T-helper 2 cell treated with Interferon-gamma antibody and Interleukin-4, amounts not matched to agents 100 ng/mL and 5 ng/mL, for 36 hours (primary cell): ENCODE measurements around the gene PPARA. TPM values are rescaled to one million over a fixed set of nuclear protein-coding genes. Genes with fewer than 3 reads are reported as not detected.

Source experiments
- intact Hi-C: fragments of 100-400 bp; cut with micrococcal nuclease; formaldehyde crosslinking; loops from one replicate; pipeline ENCODE4 v1.15.1; 2023
- total RNA-seq: library from RNA; stranded (reverse); gene quantifications from 2 replicates; pipeline ENCODE4 v1.2.3, GENCODE V29; 2022

The PPARA gene
- total RNA-seq: 9.0 and 9.1 TPM in 2 replicates

DNA sequence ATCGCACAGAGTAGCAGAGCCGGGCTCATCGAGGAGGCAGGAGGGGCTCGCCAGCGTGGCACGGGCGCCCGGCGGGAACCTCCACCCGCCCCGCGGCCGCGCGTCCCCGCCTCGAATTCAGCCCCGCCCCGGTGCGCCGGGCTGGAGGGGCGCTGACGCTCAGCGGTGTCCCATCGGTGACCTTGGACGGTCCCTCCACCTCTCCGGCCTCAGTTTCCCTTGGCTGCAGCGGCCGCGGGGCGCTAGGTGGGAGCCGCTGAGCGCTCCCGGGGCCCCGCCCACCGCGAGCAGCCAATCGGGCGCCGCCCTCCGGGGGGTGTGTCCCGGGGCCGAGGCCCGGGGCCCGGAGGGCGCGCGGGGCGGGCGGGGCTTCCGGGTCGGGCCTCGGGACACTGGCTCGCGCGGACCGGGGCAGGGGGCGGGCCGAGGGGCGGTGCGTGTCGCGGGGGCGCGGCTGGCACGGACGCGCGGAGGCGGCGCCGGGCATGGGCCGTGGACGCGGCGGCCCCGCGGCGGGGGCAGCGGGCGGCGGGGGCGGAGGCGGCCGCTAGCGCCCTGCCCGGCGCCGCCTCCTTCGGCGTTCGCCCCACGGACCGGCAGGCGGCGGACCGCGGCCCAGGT is at the start of gene PPARA:
Gene PPARA, plus strand, starts transcription at position 493 of the 621 bp plus-strand sequence. CDS start 47,858 bp downstream, outside the sequence.
- intact Hi-C loops: loop anchor here (5.0 kb wide), 1 partner anchor 102 kb away; the partner anchor contains the start of gene CDPF1

DNA sequence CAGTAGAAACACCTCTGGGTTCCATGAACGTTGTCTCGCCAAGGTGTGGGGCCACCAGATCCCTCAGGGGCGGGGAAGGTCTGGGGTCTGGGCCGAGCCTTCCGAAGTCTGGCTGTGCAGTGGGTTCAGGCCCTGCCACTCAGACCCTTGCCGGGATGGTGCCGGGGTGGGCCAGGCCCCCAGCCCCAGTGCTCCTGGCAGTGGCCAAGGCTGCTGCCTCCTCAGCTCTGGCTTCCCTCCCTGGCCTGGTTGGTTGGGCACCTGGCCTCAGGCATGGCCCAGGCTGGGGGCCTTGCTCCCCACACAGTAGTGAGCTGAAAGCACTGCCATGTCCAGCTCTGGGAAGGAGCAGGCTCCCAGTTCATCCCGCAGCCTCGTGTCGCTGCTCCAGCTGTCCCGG is 48.2 kb upstream of the PPARA start:
- intact Hi-C loops: no loop called here

DNA sequence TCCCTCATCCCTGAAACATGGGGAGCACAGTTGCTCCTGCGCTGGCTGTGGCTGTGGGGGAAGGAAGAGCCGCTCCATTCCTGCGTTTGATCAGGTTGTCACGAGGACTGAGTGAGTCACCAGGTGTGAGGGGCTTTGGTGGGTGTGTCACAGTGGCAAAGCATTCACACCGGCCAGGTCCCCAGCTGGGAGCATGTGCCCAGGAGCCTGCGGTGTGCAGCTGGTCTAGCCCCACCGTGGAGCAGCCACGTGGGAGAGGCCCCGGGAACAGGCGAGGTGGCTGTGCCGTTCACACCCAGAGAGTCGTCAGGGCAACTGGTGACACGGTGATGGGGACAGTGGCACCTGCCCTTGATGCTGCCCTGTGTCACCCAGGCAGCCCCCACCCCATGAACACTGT is 47.6 kb upstream of the PPARA start:
- intact Hi-C loops: no loop called here

DNA sequence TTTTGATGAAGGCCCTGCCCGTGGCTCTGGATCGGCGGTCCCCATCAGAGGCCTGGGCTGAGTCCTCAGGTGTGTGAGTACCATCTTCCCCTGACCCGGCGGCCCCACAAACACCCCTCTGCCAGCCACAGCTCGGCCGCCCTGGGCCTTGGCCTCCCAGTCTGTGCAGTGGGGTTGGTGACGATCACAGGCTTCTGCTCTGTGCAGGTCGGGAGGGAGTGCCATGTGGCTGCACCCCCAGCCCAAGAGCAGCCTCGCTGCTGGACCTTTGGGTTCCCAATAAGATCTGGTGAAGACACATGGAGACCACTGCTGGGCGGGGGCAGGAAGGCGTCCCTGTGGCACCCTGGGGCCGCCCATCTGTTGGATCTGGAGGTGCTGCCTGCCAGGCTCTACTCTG is 47.1 kb upstream of the PPARA start:
- intact Hi-C loops: no loop called here

DNA sequence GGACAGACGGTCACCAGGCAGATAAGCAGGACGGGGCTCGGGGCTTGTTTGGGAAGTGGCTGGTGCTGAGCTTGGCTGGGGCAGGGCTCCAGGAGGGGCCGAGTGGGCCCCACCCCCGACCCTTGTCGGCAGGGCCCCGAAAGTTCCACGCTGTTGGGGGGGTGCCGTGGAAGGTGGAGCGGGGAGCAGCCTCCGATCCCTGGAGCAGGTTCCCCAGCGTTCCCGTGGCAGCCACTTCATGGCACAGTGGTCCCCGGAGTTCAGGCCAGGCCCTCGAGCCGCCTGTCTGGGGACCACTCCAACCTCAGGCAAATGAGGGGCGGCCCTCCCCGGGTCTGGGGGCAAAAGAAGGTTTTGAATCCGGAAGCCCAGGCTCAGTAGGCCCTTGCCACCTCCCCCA is 46.7 kb upstream of the PPARA start:
- intact Hi-C loops: no loop called here

DNA sequence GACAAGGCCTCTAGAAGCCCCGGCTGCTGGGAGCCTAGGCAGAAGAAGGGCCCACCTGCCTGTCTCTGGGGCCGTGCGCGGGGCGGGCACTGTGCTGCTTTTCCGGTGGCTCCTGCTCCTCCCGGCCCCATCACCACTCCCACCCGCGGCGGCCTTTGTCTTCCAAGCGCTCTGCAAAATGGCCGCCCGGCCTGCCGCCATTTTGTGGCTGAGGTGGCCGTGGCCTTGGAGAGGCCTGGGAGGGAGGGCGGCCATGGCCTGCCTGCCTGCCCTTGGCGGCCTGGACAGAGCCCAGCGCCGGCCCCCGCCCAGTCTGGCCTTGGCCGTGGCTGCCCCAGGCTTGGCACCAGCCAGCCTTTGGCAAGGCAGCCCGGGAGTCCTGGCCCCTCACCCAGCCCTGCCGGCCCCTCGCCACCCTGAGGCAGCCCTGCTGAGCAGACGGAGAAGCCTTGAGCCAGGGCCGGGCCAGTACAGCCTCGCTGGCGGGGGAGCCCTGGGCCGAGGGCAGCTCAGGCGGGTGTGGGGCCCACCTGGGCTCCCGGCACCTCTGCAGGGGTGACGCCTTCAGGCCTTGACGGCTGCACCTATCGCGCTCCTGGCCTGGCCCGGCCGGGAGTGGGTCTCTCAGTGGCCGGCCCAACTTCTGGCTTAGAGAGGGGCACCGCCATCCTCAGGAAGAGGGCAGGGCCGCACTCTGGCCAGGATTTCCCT is 46.0 kb upstream of the PPARA start:
- intact Hi-C loops: no loop called here

DNA sequence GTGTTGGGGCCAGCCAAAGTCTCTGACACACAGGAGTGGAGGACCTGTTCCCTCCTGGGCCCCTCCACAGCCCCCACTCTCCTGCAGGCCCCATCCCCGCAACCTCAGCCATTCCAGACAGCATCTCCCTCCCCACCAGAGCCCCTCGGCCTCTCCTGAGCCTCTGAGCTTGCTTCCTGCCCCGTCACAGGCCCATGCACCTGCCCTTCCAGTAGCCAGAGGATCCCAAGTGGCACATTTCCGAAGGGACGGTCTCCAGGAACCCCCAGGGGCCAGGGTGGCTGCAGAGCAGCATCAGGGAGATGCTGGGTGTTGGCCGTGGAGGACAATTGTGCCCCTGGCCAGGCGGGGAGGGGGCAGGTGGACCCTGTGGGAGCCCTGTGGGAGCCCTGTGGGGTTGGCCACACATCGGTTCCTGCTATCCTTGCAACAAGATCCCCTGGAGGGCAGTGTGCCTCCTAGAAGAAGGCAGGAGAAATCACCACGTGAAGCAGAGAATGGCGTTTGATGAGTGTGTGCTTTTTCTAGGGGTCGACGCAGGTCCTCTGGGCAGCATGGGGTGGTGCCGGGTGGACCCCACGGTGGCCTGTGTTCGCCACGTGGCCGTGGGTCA is 45.3 kb upstream of the PPARA start:
- intact Hi-C loops: no loop called here

DNA sequence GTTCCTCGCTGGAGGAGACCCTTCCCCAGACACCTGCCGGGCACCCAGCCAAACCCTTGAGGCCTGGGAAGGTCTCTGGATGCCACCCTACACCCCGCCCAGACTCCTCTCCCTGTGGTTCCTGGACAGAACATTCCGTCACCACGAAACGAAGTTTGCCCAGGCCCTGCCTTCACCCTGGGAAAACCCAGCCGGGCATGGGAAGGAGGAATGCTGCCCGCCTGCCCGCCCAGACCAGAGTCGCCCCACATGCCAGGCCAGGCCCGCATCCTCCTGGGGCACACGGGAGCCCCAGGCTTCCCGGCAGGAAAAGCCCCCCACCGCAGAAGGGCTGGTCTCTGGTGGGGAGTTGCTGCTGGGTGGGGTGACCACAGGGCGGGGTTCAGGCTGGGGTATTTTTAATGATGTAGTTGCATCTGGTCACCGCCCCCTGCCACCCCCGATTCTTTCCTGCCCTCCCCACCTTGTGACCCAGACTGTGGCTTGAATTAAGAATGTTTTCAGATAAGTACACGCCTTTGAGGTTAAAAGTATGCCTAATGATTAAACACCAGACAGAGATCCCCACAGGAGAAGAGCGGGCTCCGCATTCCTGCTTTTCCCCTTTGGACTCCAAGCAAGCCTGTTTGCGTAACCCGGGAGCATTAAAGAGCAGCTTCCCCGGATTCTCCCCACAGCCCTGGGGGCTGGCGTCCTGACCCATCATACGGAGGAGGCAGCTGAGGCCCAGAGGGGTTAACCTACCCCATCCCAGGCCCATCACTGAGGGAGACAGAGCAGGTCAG is 44.6 kb upstream of the PPARA start:
- intact Hi-C loops: no loop called here

DNA sequence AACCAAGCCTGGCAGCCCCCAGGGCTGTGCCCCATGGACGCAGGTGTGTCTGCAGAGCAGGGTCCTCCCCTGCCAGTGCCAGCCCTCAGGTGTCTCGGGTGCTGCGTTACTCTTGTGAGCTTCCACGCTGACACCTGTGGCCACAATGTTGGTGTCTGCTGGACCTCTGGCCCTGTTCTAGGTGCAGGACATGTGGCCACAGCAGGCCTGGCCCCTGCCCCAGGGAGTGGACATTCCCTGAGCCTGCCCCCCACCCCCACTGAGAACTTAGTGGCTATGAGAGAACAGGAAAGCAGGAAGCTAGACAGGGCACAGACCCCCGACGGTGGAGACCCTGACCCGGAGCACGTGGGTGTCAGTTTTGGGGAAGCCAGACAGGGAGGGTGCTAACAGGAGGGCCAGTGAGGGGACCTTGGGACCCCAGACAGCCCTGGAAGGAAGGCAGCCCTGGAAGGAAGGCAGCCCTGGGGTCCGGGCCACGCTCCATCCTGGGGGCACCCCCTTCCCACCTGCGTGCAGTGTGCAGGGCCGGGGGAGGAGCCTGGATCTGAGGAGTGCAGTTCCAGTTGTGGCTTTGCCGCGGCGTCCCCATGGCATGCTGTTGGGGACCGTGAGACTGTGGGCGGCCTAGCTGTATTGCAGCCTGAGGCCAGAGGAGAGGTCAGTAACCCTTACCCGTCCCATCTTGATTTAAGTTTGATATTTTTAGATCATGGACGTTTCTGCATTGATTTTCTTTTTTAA is 43.9 kb upstream of the PPARA start:
- intact Hi-C loops: no loop called here

DNA sequence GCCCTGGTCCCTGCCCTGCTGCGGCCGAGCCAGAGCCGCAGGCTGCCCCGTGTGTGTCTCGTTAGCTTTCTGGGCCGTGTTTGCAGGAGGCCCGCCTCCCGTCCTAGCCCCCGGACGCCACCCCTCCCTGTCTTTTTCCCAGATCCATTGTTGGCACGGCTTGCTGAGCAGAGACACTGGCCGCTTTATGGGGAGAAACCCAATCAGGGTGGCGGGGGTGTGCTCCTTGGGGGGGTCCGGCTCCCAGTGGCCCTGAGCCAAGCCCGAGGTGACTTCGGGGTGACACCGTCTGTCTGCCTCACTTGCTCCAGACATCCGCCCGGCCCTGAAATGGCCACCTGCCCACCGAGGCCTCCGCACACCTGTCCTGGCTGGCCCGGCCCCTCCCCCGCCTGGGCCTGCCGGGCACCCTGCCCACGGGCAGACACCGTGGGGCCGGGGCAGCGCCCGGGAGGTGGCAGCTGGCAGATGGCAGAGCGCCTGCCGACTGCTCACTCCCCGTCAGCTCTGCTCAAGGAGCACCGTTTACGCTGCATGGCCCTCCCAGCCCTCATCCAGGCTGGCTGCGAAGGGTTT is 43.1 kb upstream of the PPARA start:
- intact Hi-C loops: no loop called here

DNA sequence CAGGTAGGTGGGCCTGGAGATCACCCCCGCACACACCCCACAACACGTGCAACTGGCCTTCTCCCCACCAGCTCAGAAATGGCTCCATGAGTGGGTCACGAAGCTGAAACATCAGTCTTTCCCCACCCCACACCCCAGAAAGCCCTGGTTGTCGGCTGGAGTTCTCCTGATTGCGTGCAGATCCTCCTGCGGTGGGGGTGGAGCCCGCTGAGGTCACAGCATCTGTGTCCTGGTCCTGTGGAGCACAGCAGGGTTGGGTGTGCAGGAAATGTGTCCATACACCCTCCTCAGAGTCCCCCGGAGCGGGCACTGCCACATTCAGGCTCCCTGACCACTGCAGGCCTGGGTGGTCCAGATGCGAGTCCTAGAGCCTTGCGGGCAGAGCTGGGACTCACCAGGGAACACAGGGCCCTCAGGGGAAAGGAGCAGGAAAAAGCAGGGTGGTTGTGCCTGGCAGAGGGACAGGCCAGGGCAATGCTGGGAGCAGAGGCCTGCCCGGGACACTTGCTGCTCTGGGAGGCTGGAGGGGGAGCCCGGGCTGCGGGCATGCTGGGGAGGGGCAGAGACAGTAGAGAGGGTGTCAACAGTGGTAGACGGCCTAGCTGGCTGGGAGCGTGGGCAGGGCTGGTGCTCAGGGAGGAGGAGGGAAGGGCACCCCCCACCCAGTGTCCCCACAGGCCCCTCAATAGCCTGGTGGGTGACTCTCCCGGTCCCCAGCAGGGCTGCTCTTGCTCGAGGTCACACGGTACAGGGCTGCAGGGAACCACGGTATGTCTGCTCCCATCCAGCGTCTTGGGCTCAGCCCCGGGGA is 42.4 kb upstream of the PPARA start:
- intact Hi-C loops: no loop called here

DNA sequence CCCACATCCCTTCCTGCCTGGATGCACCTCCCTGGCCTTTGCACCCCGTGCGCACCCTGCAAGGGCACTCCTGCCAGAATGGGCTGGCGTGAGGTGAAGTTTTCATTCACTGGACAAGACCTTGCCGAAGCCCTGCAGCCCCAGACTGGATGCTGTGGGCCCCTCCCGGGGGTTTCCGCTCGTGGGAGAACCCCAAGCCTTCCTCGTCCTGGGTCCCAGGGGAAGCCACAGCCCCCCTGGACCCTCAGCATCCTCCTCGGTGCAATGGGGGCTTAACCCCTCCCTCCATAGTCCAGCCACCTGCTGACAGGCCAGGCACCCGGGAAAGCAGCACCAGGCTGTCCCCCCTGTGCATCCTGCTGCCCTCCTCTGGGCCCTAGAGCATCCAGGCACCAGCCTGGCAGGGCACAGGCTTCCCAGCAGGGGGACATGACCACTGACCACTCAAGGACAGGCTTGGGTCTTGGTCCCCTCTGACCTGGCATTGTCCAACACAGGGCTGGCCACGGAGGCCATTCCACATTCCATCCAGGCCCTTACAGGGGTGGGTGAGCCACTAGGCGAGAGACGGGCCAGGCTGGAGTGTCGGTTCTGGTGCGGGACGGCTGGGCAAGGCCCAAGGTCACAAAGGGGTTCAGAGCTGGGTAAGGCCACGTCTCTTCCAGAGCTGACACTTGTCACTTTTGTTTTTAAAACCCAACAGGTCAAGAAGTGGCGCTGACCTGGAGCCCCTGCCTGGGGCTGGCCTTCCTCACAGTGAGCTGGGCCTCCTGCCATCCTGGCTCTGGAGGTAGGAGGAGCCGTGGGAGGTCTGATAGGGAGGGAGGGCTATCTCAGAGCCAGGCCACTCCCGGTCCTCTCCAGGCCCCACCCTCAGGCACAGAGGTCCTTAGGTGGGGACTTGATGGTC is 41.5 kb upstream of the PPARA start:
- intact Hi-C loops: no loop called here

DNA sequence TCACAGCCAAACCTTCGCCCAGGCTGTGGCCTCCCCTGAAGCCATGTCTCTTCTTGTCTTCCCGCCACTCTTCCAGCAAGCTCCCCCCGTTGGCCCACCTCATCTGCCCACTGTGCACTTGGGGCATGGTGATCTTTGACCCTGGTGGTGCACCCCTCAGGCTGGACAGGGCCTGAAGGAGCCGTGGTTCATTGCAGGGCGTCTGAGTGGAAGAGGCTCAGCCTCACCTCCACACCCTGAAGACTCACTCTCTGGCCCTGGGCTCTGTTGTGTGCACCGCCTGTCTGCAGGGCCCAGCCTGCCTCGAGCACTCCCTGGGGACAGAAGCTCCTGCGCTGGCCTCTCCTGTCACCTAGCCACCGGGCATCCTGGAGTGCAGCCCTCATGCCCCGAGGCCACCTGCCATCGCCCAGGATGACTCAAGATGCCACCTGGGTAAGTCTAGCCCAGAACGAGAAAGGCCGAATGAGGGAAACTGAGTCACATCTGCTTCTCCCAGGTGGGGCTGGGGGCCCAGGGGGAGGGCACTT is 40.8 kb upstream of the PPARA start:
- intact Hi-C loops: no loop called here

DNA sequence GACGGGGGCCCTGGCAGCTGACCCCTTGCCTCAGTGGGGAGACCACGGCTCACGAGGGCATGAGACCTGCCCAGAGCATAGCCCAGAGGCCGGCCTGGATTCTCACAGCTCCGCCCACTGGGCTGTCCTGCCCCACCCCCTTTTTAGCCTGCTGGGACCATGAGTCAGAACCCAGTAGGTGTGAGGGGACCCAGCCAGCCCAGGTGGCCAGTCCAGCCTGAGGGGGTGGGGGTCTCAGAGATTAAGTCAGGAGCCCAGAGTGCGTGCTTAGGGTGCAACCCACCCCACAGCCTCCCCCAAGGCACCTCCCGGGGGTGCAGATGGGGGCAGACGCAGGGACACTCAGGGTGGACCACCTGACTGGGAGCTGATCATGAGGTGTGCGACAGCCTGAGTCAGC is 40.1 kb upstream of the PPARA start:
- intact Hi-C loops: no loop called here

DNA sequence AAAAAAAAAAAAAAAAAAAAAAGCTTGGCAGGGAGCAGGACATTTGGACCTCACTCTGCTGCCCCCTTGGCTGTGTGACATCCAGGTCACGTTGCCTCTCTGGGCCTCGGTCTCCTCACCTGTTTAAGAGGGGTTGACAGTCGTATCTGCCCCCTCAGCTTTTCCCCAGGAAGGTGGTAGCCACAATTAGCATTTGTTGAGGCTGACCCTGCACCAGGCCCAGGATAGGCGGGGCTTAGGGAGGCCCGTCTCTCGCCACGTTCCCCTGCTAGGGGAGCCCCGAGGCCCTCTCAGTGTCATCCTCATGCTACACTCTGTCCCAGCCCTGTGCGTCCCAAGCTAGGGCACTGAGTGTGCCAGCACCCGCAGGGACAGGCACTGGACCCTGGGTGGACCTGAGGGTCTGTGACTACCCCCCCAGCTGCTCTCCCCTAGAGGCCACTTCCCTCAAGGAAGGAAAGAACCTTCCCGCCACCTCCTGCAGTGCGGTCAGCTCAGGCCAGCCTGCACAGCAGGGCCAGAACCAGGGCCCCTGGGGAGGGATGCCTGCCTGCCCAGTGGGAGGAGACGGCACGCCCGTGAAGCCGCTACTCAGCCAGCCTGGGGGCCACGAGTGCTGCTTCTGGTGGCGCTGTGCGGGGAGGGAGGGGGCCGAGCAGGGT is 38.5 kb upstream of the PPARA start:
- intact Hi-C loops: no loop called here

DNA sequence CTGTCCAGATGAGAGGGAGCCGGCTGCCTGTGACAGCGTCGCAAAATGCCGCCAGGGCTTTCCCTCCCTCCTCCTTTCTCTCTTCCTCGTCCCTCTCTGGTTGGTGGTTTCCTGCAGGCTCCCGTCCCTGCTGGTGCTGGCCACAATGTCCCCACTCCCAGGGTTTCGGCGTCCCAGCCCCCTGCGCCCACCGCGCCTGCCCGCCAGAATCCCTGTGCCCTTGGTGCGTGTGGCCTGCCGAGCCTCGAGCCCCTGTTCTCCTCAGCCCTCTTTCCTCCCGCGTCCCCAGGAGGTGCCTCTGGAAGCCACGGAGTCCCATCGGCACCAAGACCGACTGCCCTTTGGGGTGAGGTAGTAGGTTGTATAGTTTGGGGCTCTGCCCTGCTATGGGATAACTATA is 37.9 kb upstream of the PPARA start:
- intact Hi-C loops: no loop called here

DNA sequence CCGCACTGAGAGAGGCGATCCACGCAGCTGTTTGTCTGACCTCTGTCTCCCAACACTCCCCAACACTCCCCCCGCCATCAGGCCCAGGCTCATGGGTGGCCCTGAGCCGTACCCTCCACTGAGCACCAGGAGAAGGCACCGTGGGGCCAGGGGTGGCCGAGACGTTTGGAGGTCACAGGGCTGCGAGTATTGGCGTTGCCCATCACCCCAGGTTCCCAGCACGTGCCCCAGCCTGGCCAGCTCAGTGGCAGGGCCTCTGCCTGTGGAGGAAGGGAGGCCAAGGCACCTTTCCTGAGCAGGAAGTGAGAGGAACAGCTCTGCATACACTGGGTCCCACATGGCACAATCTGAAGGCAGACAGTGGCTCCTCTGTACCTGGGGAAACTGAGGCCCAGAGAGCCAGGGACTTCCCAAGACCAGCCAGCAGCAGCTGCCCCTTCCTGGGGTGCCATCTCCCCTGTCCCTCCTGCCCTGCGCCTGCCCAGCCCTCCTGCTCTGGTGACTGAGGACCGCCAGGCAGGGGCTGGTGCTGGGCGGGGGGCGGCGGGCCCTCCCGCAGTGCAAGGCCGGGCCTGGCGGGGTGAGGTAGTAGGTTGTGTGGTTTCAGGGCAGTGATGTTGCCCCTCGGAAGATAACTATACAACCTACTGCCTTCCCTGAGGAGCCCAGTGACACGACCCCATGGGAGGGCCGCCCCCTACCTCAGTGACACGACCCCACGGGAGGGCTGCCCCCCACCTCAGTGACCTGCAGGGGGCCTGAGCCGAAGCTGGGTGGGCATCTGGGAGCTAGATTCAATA is 37.0 kb upstream of the PPARA start:
- intact Hi-C loops: no loop called here
